DND-41 (cell line): ENCODE measurements around the gene FAM161A.
"Not testable (repeated sequence)": the region's sequence is repeated elsewhere in the genome, so short reads cannot be mapped to it uniquely, and the experiment has no call there.

Experiments used
- ATAC-seq: fragments of 200-7000 bp; cut with Tn5 transposase; 3 replicates; pipeline ENCODE4 v1.9.1; 2021; ENCODE audit warnings: low read depth; ENCODE audit not compliant: insufficient read depth
- DNase-seq: peaks from one replicate; pipeline ENCODE4 v3.0.0-alpha.2; 2020
- H2AFZ ChIP-seq: 2 replicates; pipeline ENCODE4 v1.6.0; 2012; ENCODE audit warnings: low read depth, low read length
- H3K27ac ChIP-seq: 2 replicates; pipeline ENCODE4 v1.5.1; 2012; ENCODE audit warnings: low read length, inconsistent platforms
- H3K27me3 ChIP-seq: fragments of 200-600 bp; sonication (generic); 2 replicates; pipeline ENCODE4 v1.6.0; 2012; ENCODE audit warnings: low read length, mild to moderate bottlenecking, inconsistent platforms; ENCODE audit not compliant: insufficient read depth, poor library complexity
- H3K36me3 ChIP-seq: 2 replicates; pipeline ENCODE4 v1.5.1; 2012; ENCODE audit warnings: low read length, inconsistent platforms; ENCODE audit not compliant: insufficient read depth
- H3K4me1 ChIP-seq: 2 replicates; pipeline ENCODE4 v1.5.1; 2012; ENCODE audit warnings: mild to moderate bottlenecking, low read length; ENCODE audit not compliant: insufficient read depth
- H3K4me2 ChIP-seq: 2 replicates; pipeline ENCODE4 v1.6.0; 2012; ENCODE audit warnings: mild to moderate bottlenecking, moderate library complexity, low read length, inconsistent platforms; ENCODE audit not compliant: insufficient read depth
- H3K4me3 ChIP-seq, 2 experiments: fragments of 200-600 bp in 1 of 2; shearing (Covaris generic) in 1 of 2; 2 replicates each; pipeline ENCODE4 v1.5.1; 2012 to 2016; ENCODE audit warnings: inconsistent platforms in 2 of 2, low read length in 2 of 2, mild to moderate bottlenecking in 2 of 2, low read depth in 1 of 2, moderate library complexity in 1 of 2
- H3K79me2 ChIP-seq: 2 replicates; pipeline ENCODE4 v1.6.0; 2012; ENCODE audit warnings: low read length, inconsistent platforms; ENCODE audit not compliant: insufficient read depth
- H3K9ac ChIP-seq: 2 replicates; pipeline ENCODE4 v1.6.0; 2012; ENCODE audit warnings: low read depth, mild to moderate bottlenecking, inconsistent platforms, low read length, moderate library complexity
- H3K9me3 ChIP-seq: 2 replicates; pipeline ENCODE4 v1.5.1; 2012; ENCODE audit warnings: low read length, moderate library complexity, mild to moderate bottlenecking, inconsistent platforms; ENCODE audit not compliant: insufficient read depth, severe bottlenecking
- H4K20me1 ChIP-seq: 2 replicates; pipeline ENCODE4 v1.6.0; 2012; ENCODE audit warnings: low read length; ENCODE audit not compliant: insufficient read depth
- CTCF ChIP-seq: IDR thresholded peaks from 2 replicates; pipeline ENCODE4 v1.5.1; 2012; ENCODE audit warnings: borderline replicate concordance, low read length, moderate library complexity, mild to moderate bottlenecking; ENCODE audit not compliant: poor library complexity, severe bottlenecking; ENCODE audit errors: extremely low read depth
- EZH2 ChIP-seq: IDR thresholded peaks from 3 replicates; pipeline ENCODE4 v1.6.1; 2012; ENCODE audit warnings: borderline replicate concordance, low read depth, mild to moderate bottlenecking, moderate library complexity, low read length, inconsistent platforms; ENCODE audit not compliant: severe bottlenecking

The FAM161A gene

GRCh38 chr2:61876400-61876799, 22.5 kb upstream of the FAM161A start:
- Histone ChIP-seq H3K9ac (no peak overlapping the region), H3K9me3 (no peaks in the 10 kb centered on the region), H3K4me1 (no peaks in the 10 kb centered on the region), H3K27ac (no peak overlapping the region), H4K20me1 (no peaks in the 10 kb centered on the region; the same call in 1 of the 2 replicates), H3K4me3 (no peak overlapping the region), H3K27me3 (no peaks in the 10 kb centered on the region), H3K4me2 (no peak overlapping the region), H3K36me3 (peaks cover 98% of the 10 kb centered on the region), H3K79me2 (peaks cover 30% of the 10 kb centered on the region), H2AFZ (no peak overlapping the region)
- DNase-seq, result no peak
- TF ChIP-seq CTCF, result no peak
- TF ChIP-seq EZH2, result no peak
- no peak for ATAC-seq

- not testable (repeated sequence) for H2AFZ ChIP-seq, ATAC-seq, H3K79me2 ChIP-seq, H3K4me1 ChIP-seq, DNase-seq, H3K4me2 ChIP-seq, H3K27ac ChIP-seq, H4K20me1 ChIP-seq, H3K27me3 ChIP-seq, H3K4me3 ChIP-seq, H3K9me3 ChIP-seq, H3K9ac ChIP-seq
- peaks cover 55% of the 10 kb centered on the region for H3K36me3 ChIP-seq
Measured at GRCh38 chr2:61866482-61867089, 12.7 kb upstream of the FAM161A start.

GRCh38 chr2:61862085-61862484, 8.2 kb upstream of the FAM161A start:
- ATAC-seq (no peak), DNase-seq (no peak)
- Histone ChIP-seq H2AFZ (no peak overlapping the region), H3K79me2 (no peaks in the 10 kb centered on the region), H3K36me3 (peaks cover 14% of the 10 kb centered on the region; the same call in 1 of the 2 replicates), H3K4me3 (no peak overlapping the region), H3K27me3 (no peaks in the 10 kb centered on the region), H3K9me3 (no peaks in the 10 kb centered on the region), H3K27ac (no peak overlapping the region), H3K4me1 (no peaks in the 10 kb centered on the region), H3K4me2 (no peak overlapping the region), H3K9ac (no peak overlapping the region), H4K20me1 (no peaks in the 10 kb centered on the region)
- TF ChIP-seq CTCF (no peak), EZH2 (no peak)

GRCh38 chr2:61857224-61857623, 3.4 kb upstream of the FAM161A start:
- H3K36me3 ChIP-seq, result no peaks in the 10 kb centered on the region; the same call in 1 of the 2 replicates
- no peaks in the 10 kb centered on the region for H3K79me2 ChIP-seq
- H4K20me1 ChIP-seq, result no peaks in the 10 kb centered on the region
- peaks cover 20% of the 10 kb centered on the region for H3K4me1 ChIP-seq
- ATAC-seq (no peak), DNase-seq (no peak)
- H3K9me3 ChIP-seq, result no peaks in the 10 kb centered on the region
- no peak overlapping the region for H3K9ac ChIP-seq
- H2AFZ ChIP-seq, result no peak overlapping the region
- no peaks in the 10 kb centered on the region for H3K27me3 ChIP-seq
- TF ChIP-seq EZH2 (no peak), CTCF (no peak)
- H3K27ac ChIP-seq, result no peak overlapping the region
- no peak overlapping the region for H3K4me3 ChIP-seq
- H3K4me2 ChIP-seq, result no peak overlapping the region
